ENCODE data around the gene CKAP4. TPM values are rescaled to one million over a fixed set of nuclear protein-coding genes. Genes with fewer than 3 reads are reported as not detected.

Gene CKAP4
- total and polyA plus RNA-seq, 4 donors, result 15.3 to 82.6 (median 65.2) TPM

GRCh38 chr12:106274012-106274411 is 26.2 kb upstream of the CKAP4 start:
- no peak overlapping the region for H3K27ac ChIP-seq (ENCODE audit: low read depth in 1 of 2, low read length in 1 of 2)
- WGBS, 2 donors, result 91 to 96% methylated on average over 6 of the region's 6 CpGs

GRCh38 chr12:106273491-106273890 is 25.7 kb upstream of the CKAP4 start:
- TF ChIP-seq CTCF (IDR thresholded peaks at IDR 0.05; ENCODE audit: control extremely low read depth, extremely low read depth), result no peak

More at GRCh38 chr12:106274012-106274411, 26.2 kb upstream of the CKAP4 start:
- Histone ChIP-seq H3K27me3 (ENCODE audit: control insufficient read depth in 3 of 3, insufficient read depth in 3 of 3, low read length in 2 of 3) (no peaks in the 10 kb centered on the region), H3K9me3 (ENCODE audit: control insufficient read depth in 4 of 4, insufficient read depth in 3 of 4, low read length in 3 of 4) (no peaks in the 10 kb centered on the region), H3K4me3 (no peak overlapping the region), H3K36me3 (ENCODE audit: control insufficient read depth in 4 of 4, insufficient read depth in 4 of 4, low read length in 4 of 4) (no peaks in the 10 kb centered on the region), H3K4me1 (ENCODE audit: control insufficient read depth in 5 of 5, insufficient read depth in 5 of 5, low read length in 5 of 5) (peaks cover 0 to 6% (median 2%) of the 10 kb centered on the region in 5 donors), H3K9ac (ENCODE audit: insufficient read depth in 1 of 2, low read length in 2 of 2) (no peak overlapping the region)
- ATAC-seq (ENCODE audit: insufficient read depth, low FRiP score), result no peak
- no peak for DNase-seq
- TF ChIP-seq CTCF (IDR thresholded peaks at IDR 0.05; ENCODE audit: control extremely low read depth, extremely low read depth), result no peak

GRCh38 chr12:106271575-106272505 is 24.0 kb upstream of the CKAP4 start:
- H3K9ac ChIP-seq (ENCODE audit: insufficient read depth in 1 of 2, low read length in 2 of 2), result no peak overlapping the region
- DNase-seq (no peak), ATAC-seq (ENCODE audit: insufficient read depth, low FRiP score) (no peak)
- no peak overlapping the region for H3K27ac ChIP-seq (ENCODE audit: low read depth in 1 of 2, low read length in 1 of 2)
- H3K27me3 ChIP-seq (ENCODE audit: control insufficient read depth in 3 of 3, insufficient read depth in 3 of 3, low read length in 2 of 3), result no peaks in the 10 kb centered on the region
- 71 to 80% methylated on average over 4 to 5 of the region's 5 CpGs for WGBS, 2 donors
- no peak for TF ChIP-seq CTCF (IDR thresholded peaks at IDR 0.05; ENCODE audit: control extremely low read depth, extremely low read depth)
- peaks cover 0 to 6% (median 2%) of the 10 kb centered on the region in 5 donors for H3K4me1 ChIP-seq (ENCODE audit: control insufficient read depth in 5 of 5, insufficient read depth in 5 of 5, low read length in 5 of 5)
- H3K9me3 ChIP-seq (ENCODE audit: control insufficient read depth in 4 of 4, insufficient read depth in 3 of 4, low read length in 3 of 4), result no peaks in the 10 kb centered on the region
- no peaks in the 10 kb centered on the region for H3K36me3 ChIP-seq (ENCODE audit: control insufficient read depth in 4 of 4, insufficient read depth in 4 of 4, low read length in 4 of 4)
- H3K4me3 ChIP-seq, result no peak overlapping the region

More at GRCh38 chr12:106273491-106273890, 25.7 kb upstream of the CKAP4 start:
- no peak for DNase-seq
- H3K9ac ChIP-seq (ENCODE audit: insufficient read depth in 1 of 2, low read length in 2 of 2), result no peak overlapping the region
- H3K4me3 ChIP-seq, result no peak overlapping the region
- H3K27ac ChIP-seq (ENCODE audit: low read depth in 1 of 2, low read length in 1 of 2), result no peak overlapping the region
- no peaks in the 10 kb centered on the region for H3K27me3 ChIP-seq (ENCODE audit: control insufficient read depth in 3 of 3, insufficient read depth in 3 of 3, low read length in 2 of 3)
- peaks cover 0 to 6% (median 2%) of the 10 kb centered on the region in 5 donors for H3K4me1 ChIP-seq (ENCODE audit: control insufficient read depth in 5 of 5, insufficient read depth in 5 of 5, low read length in 5 of 5)
- WGBS, 2 donors, result 74 to 85% methylated on average over 6 of the region's 6 CpGs
- H3K9me3 ChIP-seq (ENCODE audit: control insufficient read depth in 4 of 4, insufficient read depth in 3 of 4, low read length in 3 of 4), result no peaks in the 10 kb centered on the region
- no peaks in the 10 kb centered on the region for H3K36me3 ChIP-seq (ENCODE audit: control insufficient read depth in 4 of 4, insufficient read depth in 4 of 4, low read length in 4 of 4)
- no peak for ATAC-seq (ENCODE audit: insufficient read depth, low FRiP score)

All from lung (tissue), 12 donors.